Stimulated activated CD8-positive, alpha-beta memory T cell treated with anti-CD3 and anti-CD28 coated beads, Interleukin-15, amount 100 ng/mL, for 1 hour (primary cell): ENCODE results near the gene ZFAND2A.
"Not testable (repeated sequence)": the region's sequence is repeated elsewhere in the genome, so short reads cannot be mapped to it uniquely, and the experiment has no call there.

ENCODE experiments used
- DNase-seq: peaks from one replicate; pipeline ENCODE4 v3.0.0-alpha.2; 2020; ENCODE audit warnings: low read depth

ZFAND2A gene

DNA sequence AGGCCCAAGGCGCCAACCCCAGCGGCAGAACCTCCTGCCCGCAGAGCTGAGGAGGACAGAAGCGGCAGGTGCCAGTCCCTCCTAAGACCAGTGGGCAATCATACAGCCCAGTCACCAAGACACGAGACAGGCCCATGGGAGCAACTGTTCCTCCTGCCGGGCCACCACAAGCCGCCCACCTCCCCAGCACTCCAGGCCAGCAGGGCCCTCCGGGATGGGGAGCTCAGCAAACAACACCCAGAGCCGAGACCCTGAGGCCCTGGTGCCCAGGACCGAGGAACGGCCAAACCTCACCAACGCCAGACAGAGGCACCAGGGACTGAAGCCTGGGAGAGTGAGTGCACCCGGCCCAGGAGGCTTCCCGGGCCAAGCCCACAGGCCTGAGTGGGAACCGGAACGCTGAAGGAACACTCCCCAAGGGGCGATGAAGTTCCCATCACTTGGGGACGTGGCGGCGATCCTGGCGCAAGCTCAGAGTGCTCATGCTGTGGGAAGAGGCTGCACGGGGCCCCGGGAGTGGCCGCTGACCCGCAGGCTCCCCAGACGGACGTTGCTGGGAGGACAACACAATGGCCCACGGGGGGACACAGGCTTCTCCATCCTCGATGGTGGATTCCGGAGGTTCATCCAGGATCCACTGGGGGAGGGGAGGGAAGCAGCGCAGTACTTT lies 37.0 kb downstream of the ZFAND2A start:
- no peak for DNase-seq

DNA sequence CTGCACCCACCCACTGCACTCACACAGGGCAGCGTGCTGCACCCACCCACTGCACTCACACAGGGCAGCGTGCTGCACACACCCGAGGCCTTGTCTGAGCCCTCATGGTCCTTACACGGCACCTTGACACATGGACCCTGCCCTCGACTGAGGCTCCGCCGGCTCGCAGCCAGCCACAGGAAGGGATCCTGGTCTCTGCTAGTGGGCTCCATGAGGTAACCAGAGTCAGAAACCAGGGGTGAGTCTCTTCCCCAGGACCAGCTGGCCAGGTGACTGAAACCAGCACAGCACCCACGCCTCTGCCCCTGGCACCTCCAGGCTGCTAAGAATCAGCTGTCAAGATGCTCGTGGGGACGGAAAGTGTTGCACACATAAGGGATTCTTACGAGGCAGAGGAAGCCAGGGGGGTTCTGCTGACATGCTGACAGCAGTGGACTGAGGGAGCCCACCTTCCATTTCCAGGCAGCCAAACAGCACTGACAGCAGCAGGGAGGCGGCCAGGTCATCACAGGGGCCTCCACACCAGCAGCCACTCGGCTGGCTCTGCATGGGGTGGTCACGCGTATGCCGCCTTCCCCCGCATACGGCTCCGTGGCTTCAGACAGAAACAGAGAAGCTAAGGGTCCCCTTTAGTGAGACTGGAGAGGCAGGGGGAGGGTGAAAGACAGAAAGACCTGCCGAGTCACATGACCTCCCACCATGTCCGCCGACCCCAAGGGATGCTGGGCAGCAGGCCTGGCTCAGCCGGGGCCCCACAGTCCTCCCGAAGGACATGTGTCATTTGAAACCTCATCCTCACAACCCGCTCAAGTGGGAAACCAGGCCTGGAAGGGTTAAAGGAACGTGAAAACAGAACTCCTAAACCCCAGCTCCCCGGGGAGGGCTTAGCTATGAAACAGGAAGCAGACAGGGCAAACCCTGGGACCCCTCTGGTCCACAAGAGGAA lies 37.8 kb downstream of the ZFAND2A start:
- DNase-seq, result no peak

DNA sequence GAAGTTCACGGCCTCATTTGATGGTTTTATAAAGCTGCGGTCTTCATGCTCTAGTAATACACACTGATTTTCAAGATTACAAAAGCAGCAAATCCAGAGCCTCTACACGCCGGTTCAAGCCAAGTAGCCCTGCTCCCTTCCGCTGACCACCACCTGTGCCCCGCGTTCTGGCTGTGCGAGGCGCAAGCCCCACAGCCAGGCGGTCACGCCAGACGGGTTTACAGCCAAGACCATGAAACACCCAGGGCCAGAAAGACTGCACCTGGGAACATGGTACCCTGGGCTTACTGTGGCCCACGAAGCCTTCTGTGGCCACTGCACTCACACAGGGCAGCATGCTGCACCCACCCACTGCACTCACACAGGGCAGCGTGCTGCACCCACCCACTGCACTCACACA lies 38.5 kb downstream of the ZFAND2A start:
- no peak for DNase-seq

DNA sequence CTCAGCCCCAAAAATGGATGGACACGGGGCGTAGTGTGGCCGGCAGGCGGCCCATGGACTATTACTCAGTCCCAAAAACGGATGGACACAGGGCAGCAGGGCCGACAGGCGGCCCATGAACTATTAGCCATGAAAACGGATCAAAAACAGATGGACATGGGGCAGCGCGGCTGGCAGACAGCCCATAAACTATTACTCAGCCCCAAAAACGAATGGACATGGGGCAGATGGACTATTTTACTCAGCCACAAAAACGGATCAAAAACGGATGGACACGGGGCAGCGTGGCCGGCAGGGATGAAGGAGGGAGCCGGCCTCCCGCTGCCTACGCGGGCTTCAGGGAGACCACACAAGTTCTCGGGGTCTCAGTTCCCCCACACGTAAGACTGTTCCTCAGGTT lies 39.2 kb downstream of the ZFAND2A start:
- no peak for DNase-seq

DNA sequence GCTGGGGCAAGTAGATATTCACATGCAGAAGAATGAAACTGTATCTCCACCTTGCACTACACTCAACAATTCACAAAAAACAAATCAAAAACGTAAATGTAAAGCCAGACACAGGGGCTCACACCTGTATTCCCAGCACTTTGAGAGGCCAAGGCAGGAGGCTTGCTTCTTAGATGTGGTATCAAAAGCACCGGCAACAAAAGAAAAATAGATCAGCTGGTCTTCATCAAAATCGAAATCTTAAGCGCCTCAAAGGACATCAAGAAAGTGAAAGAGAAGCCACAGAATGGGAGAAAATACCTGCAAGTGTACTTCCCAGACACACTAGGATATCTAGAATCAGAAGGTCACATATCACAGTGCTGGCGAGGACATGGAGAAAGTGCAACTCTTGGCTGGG lies 40.8 kb downstream of the ZFAND2A start:
- no peak for DNase-seq

DNA sequence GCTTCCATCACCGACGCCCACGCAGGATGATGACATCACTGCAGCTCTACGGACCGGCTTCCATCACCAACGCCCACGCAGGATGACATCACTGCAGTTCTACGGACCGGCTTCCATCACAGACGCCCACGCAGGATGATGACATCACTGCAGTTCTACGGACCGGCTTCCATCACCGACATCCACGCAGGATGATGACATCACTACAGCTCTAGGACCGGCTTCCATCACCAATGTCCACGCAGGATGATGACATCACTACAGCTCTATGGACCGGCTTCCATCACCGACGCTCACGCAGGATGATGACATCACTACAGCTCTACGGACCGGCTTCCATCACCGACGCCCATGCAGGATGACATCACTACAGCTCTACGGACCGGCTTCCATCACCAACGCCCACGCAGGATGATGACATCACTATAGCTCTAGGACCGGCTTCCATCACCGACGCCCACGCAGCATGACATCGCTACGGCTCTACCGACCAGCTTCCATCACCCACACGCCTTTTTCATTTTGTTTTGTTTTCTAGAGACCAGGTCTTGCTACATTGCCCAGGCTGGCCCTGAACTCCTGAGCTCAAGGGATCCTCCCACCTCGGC lies 42.6 kb downstream of the ZFAND2A start:
- no peak for DNase-seq

DNA sequence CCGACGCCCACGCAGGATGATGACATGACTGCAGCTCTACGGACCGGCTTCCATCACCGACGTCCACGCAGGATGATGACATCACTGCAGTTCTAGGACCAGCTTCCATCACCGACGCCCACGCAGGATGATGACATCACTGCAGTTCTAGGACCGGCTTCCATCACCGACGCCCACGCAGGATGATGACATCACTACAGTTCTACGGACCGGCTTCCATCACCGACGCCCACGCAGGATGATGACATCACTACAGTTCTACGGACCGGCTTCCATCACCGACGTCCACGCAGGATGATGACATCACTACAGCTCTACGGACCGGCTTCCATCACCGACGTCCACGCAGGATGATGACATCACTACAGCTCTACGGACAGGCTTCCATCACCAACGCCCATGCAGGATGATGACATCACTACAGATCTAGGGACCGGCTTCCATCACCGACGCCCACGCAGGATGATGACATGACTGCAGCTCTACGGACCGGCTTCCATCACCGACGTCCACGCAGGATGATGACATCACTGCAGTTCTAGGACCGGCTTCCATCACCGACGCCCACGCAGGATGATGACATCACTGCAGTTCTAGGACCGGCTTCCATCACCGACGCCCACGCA lies 43.5 kb downstream of the ZFAND2A start:
- DNase-seq, result not testable (repeated sequence)

DNA sequence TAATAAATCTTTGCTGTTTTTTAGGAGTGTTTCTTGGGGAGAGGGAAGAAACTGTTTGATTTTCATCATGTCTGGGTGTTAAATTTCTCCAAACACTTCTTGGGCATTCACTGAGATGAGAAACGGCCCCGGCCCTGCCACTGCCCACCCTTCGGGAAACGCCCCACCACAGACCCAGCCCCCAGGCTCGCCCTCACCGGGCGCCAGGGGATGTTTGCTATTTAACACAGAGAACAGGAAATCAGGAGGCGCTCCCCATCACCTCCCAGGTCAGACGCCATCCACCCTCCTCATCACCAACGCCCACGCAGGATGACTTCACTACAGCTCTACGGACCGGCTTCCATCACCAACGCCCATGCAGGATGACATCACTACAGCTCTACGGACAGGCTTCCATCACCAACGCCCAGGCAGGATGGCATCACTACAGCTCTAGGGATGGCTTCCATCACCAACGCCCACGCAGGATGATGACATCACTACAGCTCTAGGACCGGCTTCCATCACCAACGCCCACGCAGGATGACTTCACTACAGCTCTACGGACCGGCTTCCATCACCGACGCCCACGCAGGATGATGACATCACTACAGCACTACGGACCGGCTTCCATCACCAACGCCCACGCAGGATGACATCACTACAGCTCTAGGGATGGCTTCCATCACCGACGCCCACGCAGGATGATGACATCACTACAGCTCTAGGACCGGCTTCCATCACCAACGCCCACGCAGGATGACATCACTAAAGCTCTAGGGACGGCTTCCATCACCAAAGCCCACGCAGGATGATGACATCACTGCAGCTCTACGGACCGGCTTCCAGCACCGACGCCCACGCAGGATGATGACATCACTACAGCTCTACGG lies 44.6 kb downstream of the ZFAND2A start:
- not testable (repeated sequence) for DNase-seq

DNA sequence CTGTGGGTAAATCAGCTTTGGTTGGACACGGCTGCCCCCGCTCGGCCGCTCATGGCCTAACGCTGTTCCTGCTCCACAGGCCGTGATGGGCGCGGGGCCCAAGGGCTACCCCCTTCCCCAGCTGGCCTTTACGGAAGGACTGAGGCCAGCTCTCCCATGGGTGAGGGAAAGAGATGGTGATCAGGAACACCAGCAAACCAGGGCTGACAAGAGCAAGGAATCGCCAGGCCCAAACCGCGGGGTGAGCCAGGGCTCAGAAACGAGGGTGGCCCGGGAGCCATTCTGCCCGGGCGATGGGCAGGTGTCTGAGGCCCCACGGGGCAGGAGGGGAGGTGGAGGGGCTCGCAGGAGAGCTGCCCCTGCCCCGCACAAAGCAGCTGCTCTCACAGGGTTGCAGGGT lies 45.5 kb downstream of the ZFAND2A start:
- DNase-seq, result no peak

DNA sequence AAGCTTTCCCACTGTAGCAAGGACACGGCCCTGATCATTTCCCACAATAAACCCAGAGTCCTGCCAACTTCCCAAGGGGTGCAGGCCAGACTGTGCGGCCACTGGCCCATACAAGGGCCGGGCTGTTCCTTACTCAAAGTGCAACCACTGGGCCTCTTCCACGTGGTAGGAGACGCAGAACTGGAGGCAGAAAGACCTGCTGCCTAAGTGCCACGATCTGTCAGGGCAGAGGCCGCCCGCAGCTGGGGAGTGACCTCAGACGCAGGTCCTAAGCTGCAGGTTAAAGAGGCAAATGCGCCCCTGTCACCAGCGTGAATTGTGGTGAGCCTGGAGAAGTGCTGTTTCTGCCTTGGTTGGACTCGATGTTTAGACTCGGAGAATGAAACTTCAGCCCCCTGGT lies 45.9 kb downstream of the ZFAND2A start:
- DNase-seq, result no peak

DNA sequence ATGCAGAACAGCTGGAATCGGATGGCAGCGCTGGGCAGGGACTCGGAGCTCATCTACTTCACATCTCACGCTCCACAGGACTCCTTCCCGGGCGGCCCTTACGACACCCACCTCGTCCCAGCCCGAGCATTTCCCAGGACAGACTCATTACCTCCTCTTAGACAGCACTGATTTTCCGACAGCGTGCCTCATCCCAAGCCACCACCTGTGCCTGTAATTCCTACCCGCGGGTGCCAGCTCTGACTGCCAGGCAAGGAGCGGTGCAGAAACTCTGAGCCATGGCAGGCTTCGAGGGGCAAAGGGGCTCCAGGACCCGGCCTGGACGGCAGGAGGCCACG lies 46.5 kb downstream of the ZFAND2A start:
- DNase-seq, result no peak

DNA sequence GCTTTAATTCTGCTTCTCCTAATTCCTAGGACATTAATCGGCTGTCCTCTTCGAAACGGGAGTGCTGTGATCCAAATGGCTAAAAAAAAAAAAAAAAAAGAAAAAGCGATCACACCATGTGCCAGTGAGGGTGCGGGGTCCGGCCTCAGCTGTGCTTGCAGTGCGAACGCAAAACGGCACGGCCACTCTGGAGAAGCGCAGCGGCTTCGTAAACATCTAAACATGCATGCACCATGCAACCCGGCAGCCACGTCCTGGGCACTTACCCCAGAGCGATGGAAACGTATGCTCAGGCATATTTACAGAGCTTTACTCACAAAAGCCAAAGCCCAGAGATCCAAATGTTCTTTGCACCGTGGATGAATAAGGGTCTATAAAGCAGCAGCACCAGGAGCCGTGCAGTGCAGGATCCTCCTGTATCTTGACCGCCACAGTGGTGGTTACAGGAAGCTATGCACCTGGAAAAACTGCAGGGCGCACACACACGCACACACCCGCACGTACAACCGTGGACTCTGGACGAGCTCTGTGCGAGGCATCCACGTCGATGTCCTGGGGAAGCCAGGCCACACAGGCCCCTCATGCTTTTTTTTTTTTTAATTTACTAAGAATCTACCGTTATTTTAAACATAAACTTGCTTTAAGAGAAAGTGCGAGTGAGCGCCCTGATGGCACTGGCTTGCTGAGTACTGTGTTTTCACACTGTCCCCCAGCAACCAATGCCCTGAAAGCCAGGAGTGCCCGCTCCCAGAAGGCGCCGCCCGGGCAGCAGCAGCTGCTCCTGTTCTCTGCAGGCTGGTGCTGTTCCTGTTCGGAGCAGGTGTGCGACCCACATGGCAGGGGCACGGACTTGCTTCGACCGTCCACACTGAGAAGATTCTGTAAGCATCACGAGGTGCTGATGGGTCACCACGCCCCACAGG lies 47.1 kb downstream of the ZFAND2A start:
- no peak for DNase-seq

DNA sequence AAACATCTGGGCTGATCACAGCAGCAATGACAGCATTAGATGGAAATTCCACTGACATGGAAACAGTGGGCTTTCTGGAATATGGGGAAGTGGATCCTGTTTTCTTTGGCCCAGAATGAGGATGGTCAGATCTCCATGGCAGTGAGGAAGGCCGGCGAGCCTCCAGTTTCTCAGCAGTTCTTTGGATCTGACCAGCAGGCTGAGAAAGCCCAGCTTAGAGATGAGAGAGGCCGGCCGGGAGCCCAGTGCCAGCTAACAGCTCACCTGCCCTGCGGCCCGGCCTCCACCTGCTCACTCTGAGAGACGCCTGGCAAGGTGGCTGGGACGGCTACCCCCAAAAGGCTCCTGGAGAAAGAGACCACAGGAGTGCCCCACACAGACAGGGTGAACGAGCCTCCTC lies 47.9 kb downstream of the ZFAND2A start:
- DNase-seq, result no peak

DNA sequence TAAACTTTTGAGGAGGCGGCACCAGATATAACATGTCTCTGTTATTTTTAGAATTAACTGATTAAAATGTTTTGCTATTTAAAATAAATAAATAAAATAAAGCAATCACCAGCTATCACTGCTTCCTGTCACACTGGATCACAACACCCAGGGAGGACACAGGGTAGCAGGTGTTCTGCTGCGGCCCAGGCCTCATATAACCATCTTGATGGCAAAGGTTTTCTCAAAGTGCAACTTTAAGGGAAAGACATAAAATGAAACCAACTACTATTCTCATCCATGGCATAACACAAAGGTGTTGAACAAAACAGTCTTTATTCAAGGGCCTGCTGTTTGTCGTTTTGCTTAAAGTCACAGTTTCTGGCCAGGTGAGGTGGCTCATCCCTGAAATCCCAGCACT lies 48.8 kb downstream of the ZFAND2A start:
- no peak for DNase-seq

DNA sequence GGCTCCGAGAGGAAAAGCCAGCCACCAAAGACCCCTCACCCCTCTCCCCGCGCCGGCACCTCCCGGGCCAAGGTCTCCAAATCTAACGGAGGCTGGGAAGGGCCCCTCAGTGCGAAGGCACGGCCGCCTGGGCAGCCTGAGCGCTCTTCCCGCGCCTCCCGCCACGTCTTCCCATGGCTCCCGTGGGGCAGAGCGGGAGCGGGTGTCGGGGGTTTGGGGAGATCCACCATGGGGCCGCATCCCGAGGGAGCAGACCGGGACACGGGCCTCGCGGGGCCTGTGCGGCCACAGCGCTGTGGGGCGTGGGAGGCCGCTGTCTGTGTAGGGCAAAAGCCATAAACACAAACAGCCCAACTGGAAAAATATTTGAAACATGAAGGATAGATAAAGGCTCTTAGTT lies 49.6 kb downstream of the ZFAND2A start:
- no peak for DNase-seq

DNA sequence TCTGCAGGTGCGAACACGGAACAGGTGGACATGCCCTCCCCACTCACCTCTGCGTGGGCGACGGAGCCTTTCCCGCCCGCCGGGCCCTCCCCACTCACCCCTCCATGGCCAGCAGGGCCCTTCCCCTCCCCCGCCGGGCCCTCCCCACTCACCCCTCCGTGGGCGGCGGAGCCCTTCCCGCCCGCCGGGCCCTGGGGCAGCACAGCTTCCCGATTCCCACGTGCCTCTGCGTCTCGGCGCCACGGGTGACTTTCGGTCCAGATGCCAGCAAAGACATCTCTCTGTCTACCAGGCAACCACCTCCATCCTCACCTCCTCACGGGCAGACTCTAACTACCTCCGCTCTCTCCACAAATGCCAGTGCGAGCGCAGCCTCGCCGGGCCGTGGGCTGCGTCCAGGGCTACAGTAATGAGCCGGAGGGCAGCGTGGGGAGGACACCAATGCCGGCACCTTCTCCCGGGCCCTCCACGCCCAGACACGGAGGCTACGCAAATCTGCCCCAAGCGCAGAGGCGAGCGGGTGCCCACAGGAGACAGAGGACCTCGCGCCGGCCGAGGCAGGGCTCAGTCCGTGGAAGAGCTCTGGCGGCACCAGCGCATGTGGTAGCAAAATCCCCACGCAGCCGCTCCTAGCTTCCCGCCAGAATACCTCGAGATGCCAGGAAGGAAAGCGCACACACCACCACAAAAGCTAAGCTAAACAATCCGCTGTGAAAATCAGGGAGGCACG lies 50.2 kb downstream of the ZFAND2A start:
- no peak for DNase-seq

DNA sequence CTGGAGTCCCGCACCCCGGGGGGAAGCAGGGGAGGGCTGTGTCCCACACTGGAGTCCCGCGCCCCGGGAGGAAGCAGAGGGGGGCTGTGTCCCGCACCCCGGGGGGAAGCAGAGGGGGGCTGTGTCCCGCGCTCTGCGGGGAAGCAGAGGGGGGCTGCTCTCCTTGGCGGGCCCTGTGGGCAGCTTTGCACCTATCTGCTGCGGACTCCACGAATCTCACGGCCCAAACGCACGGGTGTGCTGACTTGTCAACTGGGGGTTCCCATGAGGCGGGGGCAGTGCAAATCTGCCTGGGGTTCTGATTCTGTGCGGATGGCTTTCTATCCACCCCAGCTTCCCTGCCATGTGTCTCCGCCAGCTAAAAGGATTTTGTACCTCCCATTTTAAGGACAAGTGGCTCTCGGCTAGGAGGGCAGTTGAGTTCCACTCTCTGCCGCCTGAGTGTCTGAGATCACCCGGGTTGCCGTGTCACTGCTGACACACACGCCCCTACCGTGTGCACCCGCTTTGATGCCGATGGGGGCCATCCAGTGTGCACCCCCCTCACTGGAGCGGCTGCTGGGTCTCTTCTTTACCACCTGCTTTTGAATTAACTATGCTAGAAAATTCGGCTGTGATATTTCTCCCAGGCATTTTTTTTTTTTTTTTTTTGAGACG lies 51.6 kb downstream of the ZFAND2A start:
- no peak for DNase-seq

DNA sequence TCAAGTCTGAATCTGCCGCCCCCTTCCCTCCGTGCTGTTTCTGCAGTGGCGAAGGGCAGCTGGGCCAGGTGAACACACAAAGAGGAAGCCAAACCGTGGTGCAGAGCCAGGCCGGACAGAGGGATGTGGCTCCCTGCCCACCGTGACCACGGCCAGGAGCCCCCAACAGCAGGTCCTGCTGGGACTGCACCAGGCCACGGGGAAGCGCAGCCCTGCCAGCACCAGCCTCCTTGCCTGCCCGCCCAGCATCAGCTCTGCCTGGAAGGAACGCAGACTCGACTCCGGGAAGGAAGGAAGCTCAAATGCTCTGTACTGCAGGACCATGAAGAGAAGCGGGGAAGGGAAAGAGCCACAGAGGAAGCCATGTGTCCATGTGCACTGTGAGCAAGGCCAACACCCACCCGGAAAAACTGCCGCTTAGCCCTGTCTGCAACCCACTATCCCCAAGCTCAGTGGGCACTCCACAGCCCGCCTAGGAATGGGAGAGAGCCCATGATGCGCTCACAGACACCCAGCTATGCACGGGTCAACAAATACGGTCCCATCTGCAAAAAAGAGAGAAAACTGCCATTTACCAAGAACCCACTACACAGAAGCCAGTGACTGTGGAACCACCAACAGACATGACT lies 53.1 kb downstream of the ZFAND2A start:
- no peak for DNase-seq
